Adrenal gland (tissue), 12 donors: ENCODE data around the gene ADAMTS6. TPM values are rescaled to one million over a fixed set of nuclear protein-coding genes. Genes with fewer than 3 reads are reported as not detected.

Experiments
- DNase-seq, 7 donors: peaks; one replicate each; pipeline ENCODE4 v3.0.0-alpha.2; 2019 to 2020
- H3K27ac ChIP-seq, 5 donors: fragments of 200-600 bp; sonication (generic) in 4 of 5; 1 replicate in 3 of 5; 2 replicates in 2 of 5; pipeline versions ENCODE4 v1.5.1 to v1.8.0; 2016 to 2020; ENCODE audit warnings: mild to moderate bottlenecking in 1 of 5
- H3K27me3 ChIP-seq: fragments of 200-600 bp; 2 replicates; pipeline ENCODE4 v1.8.0; 2021
- H3K36me3 ChIP-seq, 2 donors: fragments of 200-600 bp; replicated peaks in 1 of 2; 1 replicate in 1 of 2; 2 replicates in 1 of 2; pipeline versions ENCODE4 v1.5.1 to v1.8.0; 2018 to 2022
- H3K4me1 ChIP-seq, 2 donors: fragments of 200-600 bp; replicated peaks in 1 of 2; 1 replicate in 1 of 2; 2 replicates in 1 of 2; pipeline versions ENCODE4 v1.5.1 to v1.8.0; 2018 to 2021
- H3K4me3 ChIP-seq, 4 donors: fragments of 200-600 bp; sonication (generic) in 3 of 4; one replicate each; pipeline ENCODE4 v1.5.1; 2016 to 2018
- H3K9me3 ChIP-seq, 3 donors: fragments of 200-600 bp; sonication (generic) in 1 of 3; replicated peaks in 1 of 3; 1 replicate in 2 of 3; 2 replicates in 1 of 3; pipeline versions ENCODE4 v1.5.1 to v1.8.0; 2016 to 2021
- CTCF ChIP-seq, 6 experiments: fragments of 450-650 bp in 4 of 6; fragments of 200-600 bp in 2 of 6; sonication (generic) in 1 of 6; IDR thresholded peaks; 1 replicate in 5 of 6; 2 replicates in 1 of 6; pipeline versions ENCODE4 v1.5.1 to v1.8.0; 2016 to 2021; ENCODE audit warnings: antibody characterized with exemption in 6 of 6, mild to moderate bottlenecking in 2 of 6, moderate library complexity in 1 of 6
- POLR2A ChIP-seq, 2 donors: fragments of 450-650 bp; IDR thresholded peaks; one replicate each; pipeline ENCODE4 v1.6.1; 2017; ENCODE audit warnings: antibody characterized with exemption in 2 of 2, mild to moderate bottlenecking in 2 of 2, moderate library complexity in 1 of 2
- WGBS, 4 donors: extraction: QIAGEN DNeasy Blood & Tissue Kit in 2 of 4; methylation state at CpG; one replicate each; pipeline versions ENCODE4 v1.1.5 to v1.1.7; 2013 to 2017; 5-methylcytosine and 5-hydroxymethylcytosine counted together
- intact Hi-C, 2 donors: fragments of 100-400 bp; cut with DNase I; formaldehyde crosslinking; loops; one replicate each; pipeline versions ENCODE4 v1.14.1 to v1.15.0; 2022 to 2023
- polyA plus RNA-seq, 3 donors: library from polyadenylated mRNA; stranded (reverse); fragments of 200-250 nt in 2 of 3; fragments of 350-450 nt in 1 of 3; fragmentation: Illumina TruSeq in 1 of 3; extraction: RNeasy Lipid Tissue Mini Kit (QIAGEN cat#74804) in 1 of 3; gene quantifications; one replicate each; pipeline ENCODE4 v1.2.3, GENCODE V29; 2013 to 2014
- total RNA-seq, 9 donors: library from RNA; depleted of rRNA in 4 of 9; stranded (reverse); fragments of >200 nt in 4 of 9; fragments of 120-200 nt in 1 of 9; fragmentation: NEBNext Ultra II Directional in 1 of 9; extraction: Animal tissue kit (Norgen Biotek cat#: 25700) in 1 of 9; gene quantifications; one replicate each; pipeline versions ENCODE4 v1.1.0 to v1.2.4, GENCODE V29; 2013 to 2023
- donor health status: healthy with polysubstance abuse.
- donor health status: Bipolar disorder and iron deficiency.
- donor health status: DM: yes; HTN: yes; CAD: no.
- donor health status: DM: no; HTN: no; CAD: no.
- donor health status: DM: no; HTN: no; CAD: no.
- donor health status: DM: yes; HTN: yes; CAD: no.

ADAMTS6 gene
- total and polyA plus RNA-seq, 12 donors, result 0.24 to 11.9 (median 0.89) TPM

- intact Hi-C loops, result no loop called here
- no peak for TF ChIP-seq POLR2A (IDR thresholded peaks at IDR 0.05)
- no peak for TF ChIP-seq CTCF (IDR thresholded peaks at IDR 0.05)
- no peaks in the 10 kb centered on the region for H3K9me3 ChIP-seq
- DNase-seq, result no peak
- no peak overlapping the region for H3K27ac ChIP-seq
- H3K36me3 ChIP-seq, result no peaks in the 10 kb centered on the region
- H3K4me1 ChIP-seq, result peaks cover 0 to 4% of the 10 kb centered on the region in 2 donors
- no peak overlapping the region for H3K4me3 ChIP-seq
- 83 to 89% (median 85%) methylated on average over 6 of the region's 6 CpGs for WGBS, 4 donors
- H3K27me3 ChIP-seq, result no peaks in the 10 kb centered on the region
Measured at GRCh38 chr5:65150599-65151304, 331.0 kb downstream of the ADAMTS6 start.

GRCh38 chr5:65149827-65150226 is 331.9 kb downstream of the ADAMTS6 start:
- TF ChIP-seq CTCF (IDR thresholded peaks at IDR 0.05), result no peak
- no peak for TF ChIP-seq POLR2A (IDR thresholded peaks at IDR 0.05)
- no peaks in the 10 kb centered on the region for H3K36me3 ChIP-seq
- 80 to 92% (median 91%) methylated on average over 2 of the region's 2 CpGs for WGBS, 4 donors
- no peak overlapping the region for H3K27ac ChIP-seq
- H3K27me3 ChIP-seq, result no peaks in the 10 kb centered on the region
- no peak overlapping the region for H3K4me3 ChIP-seq
- H3K9me3 ChIP-seq, result no peaks in the 10 kb centered on the region
- intact Hi-C loops, result no loop called here
- peaks cover 0 to 4% of the 10 kb centered on the region in 2 donors for H3K4me1 ChIP-seq
- DNase-seq, result no peak

GRCh38 chr5:65144136-65144871 is 337.4 kb downstream of the ADAMTS6 start:
- H3K4me3 ChIP-seq, result no peak overlapping the region
- intact Hi-C loops, result no loop called here
- 79 to 89% (median 87%) methylated on average over 8 to 9 of the region's 9 CpGs for WGBS, 4 donors
- no peak for TF ChIP-seq POLR2A (IDR thresholded peaks at IDR 0.05)
- TF ChIP-seq CTCF (IDR thresholded peaks at IDR 0.05), result no peak
- H3K36me3 ChIP-seq, result no peaks in the 10 kb centered on the region
- no peak for DNase-seq
- no peaks in the 10 kb centered on the region for H3K27me3 ChIP-seq
- H3K4me1 ChIP-seq, result no peaks in the 10 kb centered on the region
- H3K27ac ChIP-seq, result no peak overlapping the region
- H3K9me3 ChIP-seq, result no peaks in the 10 kb centered on the region

GRCh38 chr5:65142511-65143011 is 339.2 kb downstream of the ADAMTS6 start:
- intact Hi-C loops, result no loop called here
- Histone ChIP-seq H3K27ac (no peak overlapping the region), H3K9me3 (no peaks in the 10 kb centered on the region), H3K36me3 (no peaks in the 10 kb centered on the region), H3K27me3 (no peaks in the 10 kb centered on the region), H3K4me3 (no peak overlapping the region), H3K4me1 (no peaks in the 10 kb centered on the region)
- no peak for DNase-seq
- 43 to 67% (median 50%) methylated on average over 3 of the region's 3 CpGs for WGBS, 4 donors
- no peak for TF ChIP-seq CTCF (IDR thresholded peaks at IDR 0.05)
